HCT116 (cell line): ENCODE data around the gene IFITM10. TPM values are rescaled to one million over a fixed set of nuclear protein-coding genes. Genes with fewer than 3 reads are reported as not detected.

Experiments used
- ATAC-seq: fragments of 200-7000 bp; cut with Tn5 transposase; 2 replicates; pipeline ENCODE4 v1.9.1; 2020; ENCODE audit warnings: mild to moderate bottlenecking, moderate library complexity
- BruUV-seq: library from RNA; stranded (reverse); fragments of 400-500 nt; replicated peaks from 2 replicates; lab custom pipeline; 2021; lab: Mats Ljungman, UMichigan
- CTCF ChIA-PET: fragments of 300-600 bp; sonication (Branson Sonifier 250); formaldehyde crosslinking; loops from one replicate; lab custom pipeline; 2021; ENCODE audit warnings: antibody characterized with exemption; lab: Charles Lee
- POLR2A ChIA-PET: fragments of 300-600, 350-600 bp; sonication (Branson Sonifier 250); formaldehyde crosslinking; loops from one replicate; lab custom pipeline; 2021; ENCODE audit warnings: antibody characterized with exemption; lab: Charles Lee
- RAD21 ChIA-PET, 2 experiments: fragments of 300-600 bp; sonication (Branson Sonifier 250); formaldehyde crosslinking; loops; one replicate each; lab custom pipeline; 2023; ENCODE audit warnings: low total read pairs in 2 of 2; ENCODE audit not compliant: uncharacterized antibody in 2 of 2, unreplicated experiment in 2 of 2, low non-redundant PET in 1 of 2; lab: Charles Lee
- DNase-seq: peaks from one replicate; pipeline ENCODE4 v3.0.0-alpha.2; 2010; ENCODE audit warnings: low read depth, low spot score
- H2AFZ ChIP-seq: fragments of 200-600 bp; shearing (Covaris generic), sonication (generic); 2 replicates; pipeline ENCODE4 v1.6.1; 2017; ENCODE audit warnings: low read depth, mixed run types, mixed read lengths, antibody characterized with exemption, low read length; ENCODE audit not compliant: poor library complexity, severe bottlenecking
- H3K27ac ChIP-seq: 2 replicates; pipeline ENCODE4 v1.5.1; 2012; ENCODE audit warnings: low read depth, low read length
- H3K27me3 ChIP-seq: fragments of 200-600 bp; sonication (generic); 2 replicates; pipeline ENCODE4 v1.6.1; 2016; ENCODE audit warnings: mixed run types, low read length, mixed read lengths; ENCODE audit not compliant: insufficient read depth
- H3K36me3 ChIP-seq, 2 experiments: fragments of 200-500 bp in 1 of 2; fragments of 200-600 bp in 1 of 2; sonication (Bioruptor generic) in 1 of 2; sonication (generic) in 1 of 2; 2 replicates each; pipeline versions ENCODE4 v1.5.1 to v1.6.1; 2014 to 2016; ENCODE audit warnings: low read length in 2 of 2, inconsistent platforms in 1 of 2, mixed read lengths in 1 of 2, mixed run types in 1 of 2; ENCODE audit not compliant: insufficient read depth in 2 of 2, control insufficient read depth in 1 of 2
- H3K4me1 ChIP-seq, 2 experiments: fragments of 200-600 bp in 1 of 2; sonication (generic) in 1 of 2; 2 replicates each; pipeline versions ENCODE4 v1.5.1 to v1.6.1; 2012 to 2017; ENCODE audit warnings: low read length in 2 of 2, inconsistent platforms in 1 of 2, mild to moderate bottlenecking in 1 of 2, mixed read lengths in 1 of 2, mixed run types in 1 of 2, moderate library complexity in 1 of 2; ENCODE audit not compliant: insufficient read depth in 2 of 2, control insufficient read depth in 1 of 2
- H3K4me2 ChIP-seq: fragments of 200-600 bp; sonication (generic); 2 replicates; pipeline ENCODE4 v1.6.1; 2017; ENCODE audit warnings: mixed run types, low read length, mixed read lengths
- H3K4me3 ChIP-seq, 2 experiments: fragments of 200-600 bp in 1 of 2; sonication (generic) in 1 of 2; replicated peaks in 1 of 2; 2 replicates each; pipeline ENCODE4 v1.5.1; 2011 to 2016; ENCODE audit warnings: low read length in 2 of 2, control low read depth in 1 of 2, low read depth in 1 of 2, mild to moderate bottlenecking in 1 of 2, mixed read lengths in 1 of 2, mixed run types in 1 of 2
- H3K79me2 ChIP-seq: fragments of 200-600 bp; sonication (generic); 2 replicates; pipeline ENCODE4 v1.6.1; 2017; ENCODE audit warnings: mild to moderate bottlenecking, mixed run types, low read length, moderate library complexity, mixed read lengths; ENCODE audit not compliant: insufficient read depth
- H3K9ac ChIP-seq: fragments of 200-600 bp; sonication (generic); 2 replicates; pipeline ENCODE4 v1.6.1; 2016; ENCODE audit warnings: low read length, mixed read lengths
- H3K9me2 ChIP-seq: fragments of 200-600 bp; sonication (generic), shearing (Covaris generic); 2 replicates; pipeline ENCODE4 v1.6.1; 2017; ENCODE audit warnings: mixed run types, mild to moderate bottlenecking, moderate library complexity; ENCODE audit not compliant: insufficient read depth
- H3K9me3 ChIP-seq, 2 experiments: fragments of 200-500 bp in 1 of 2; fragments of 200-600 bp in 1 of 2; sonication (Bioruptor generic) in 1 of 2; sonication (generic) in 1 of 2; 2 replicates each; pipeline ENCODE4 v1.6.1; 2014 to 2017; ENCODE audit warnings: low read length in 2 of 2, mixed read lengths in 2 of 2, inconsistent platforms in 1 of 2, low read depth in 1 of 2, mild to moderate bottlenecking in 1 of 2, mixed run types in 1 of 2, moderate library complexity in 1 of 2; ENCODE audit not compliant: control insufficient read depth in 1 of 2, insufficient read depth in 1 of 2
- H4K20me1 ChIP-seq: fragments of 200-600 bp; sonication (generic), shearing (Covaris generic); 2 replicates; pipeline ENCODE4 v1.6.1; 2017; ENCODE audit warnings: mixed run types, mild to moderate bottlenecking, moderate library complexity; ENCODE audit not compliant: insufficient read depth
- ELF1 ChIP-seq: IDR thresholded peaks from 2 replicates; pipeline ENCODE4 v1.6.1; 2012; ENCODE audit warnings: low read depth, borderline replicate concordance
- FOSL1 ChIP-seq: IDR thresholded peaks from 2 replicates; pipeline ENCODE4 v1.6.1; 2012; ENCODE audit warnings: low read depth
- MAX ChIP-seq: IDR thresholded peaks from 2 replicates; pipeline ENCODE4 v1.6.1; 2012
- SP1 ChIP-seq: IDR thresholded peaks from 2 replicates; pipeline ENCODE4 v1.6.1; 2012; ENCODE audit warnings: low read depth
- SRF ChIP-seq: IDR thresholded peaks from 2 replicates; pipeline ENCODE4 v1.6.1; 2012; ENCODE audit warnings: low read depth
- intact Hi-C: fragments of 100-400 bp; cut with micrococcal nuclease; formaldehyde crosslinking; loops from 2 replicates; pipeline ENCODE4 v1.10.0; 2022
- total RNA-seq: library from RNA; stranded (reverse); gene quantifications from one replicate; pipeline ENCODE4 v1.2.1, GENCODE V29; 2021; ENCODE audit not compliant: unreplicated experiment

Gene IFITM10
- total RNA-seq, 1 experiment from 2014 or later: 1.9 TPM

- Histone ChIP-seq H3K9me2 (no peaks in the 10 kb centered on the region), H3K4me1 (no peaks in the 10 kb centered on the region), H3K36me3 (no peaks in the 10 kb centered on the region), H2AFZ (no peak overlapping the region), H3K4me3 (no peak overlapping the region), H3K27me3 (peaks cover 13% of the 10 kb centered on the region; the same call in 1 of the 2 replicates), H3K27ac (no peak overlapping the region), H3K9me3 (peaks cover 12 to 14% of the 10 kb centered on the region in 2 experiments; a peak in 3 of 4 replicates), H3K4me2 (no peak overlapping the region), H3K9ac (no peak overlapping the region), H4K20me1 (no peaks in the 10 kb centered on the region), H3K79me2 (no peaks in the 10 kb centered on the region)
- ChIA-PET RAD21 (no interaction called here), POLR2A (no interaction called here), CTCF (no interaction called here)
- intact Hi-C loops: no loop called here
- DNase-seq (no peak), ATAC-seq (no peak)
- TF ChIP-seq SP1: no peak
- no peak for TF ChIP-seq FOSL1
- BruUV-seq: no TSS peak
These were observed 15.7 kb downstream of the IFITM10 start for GRCh38 chr11:1734641-1735081.

DNA sequence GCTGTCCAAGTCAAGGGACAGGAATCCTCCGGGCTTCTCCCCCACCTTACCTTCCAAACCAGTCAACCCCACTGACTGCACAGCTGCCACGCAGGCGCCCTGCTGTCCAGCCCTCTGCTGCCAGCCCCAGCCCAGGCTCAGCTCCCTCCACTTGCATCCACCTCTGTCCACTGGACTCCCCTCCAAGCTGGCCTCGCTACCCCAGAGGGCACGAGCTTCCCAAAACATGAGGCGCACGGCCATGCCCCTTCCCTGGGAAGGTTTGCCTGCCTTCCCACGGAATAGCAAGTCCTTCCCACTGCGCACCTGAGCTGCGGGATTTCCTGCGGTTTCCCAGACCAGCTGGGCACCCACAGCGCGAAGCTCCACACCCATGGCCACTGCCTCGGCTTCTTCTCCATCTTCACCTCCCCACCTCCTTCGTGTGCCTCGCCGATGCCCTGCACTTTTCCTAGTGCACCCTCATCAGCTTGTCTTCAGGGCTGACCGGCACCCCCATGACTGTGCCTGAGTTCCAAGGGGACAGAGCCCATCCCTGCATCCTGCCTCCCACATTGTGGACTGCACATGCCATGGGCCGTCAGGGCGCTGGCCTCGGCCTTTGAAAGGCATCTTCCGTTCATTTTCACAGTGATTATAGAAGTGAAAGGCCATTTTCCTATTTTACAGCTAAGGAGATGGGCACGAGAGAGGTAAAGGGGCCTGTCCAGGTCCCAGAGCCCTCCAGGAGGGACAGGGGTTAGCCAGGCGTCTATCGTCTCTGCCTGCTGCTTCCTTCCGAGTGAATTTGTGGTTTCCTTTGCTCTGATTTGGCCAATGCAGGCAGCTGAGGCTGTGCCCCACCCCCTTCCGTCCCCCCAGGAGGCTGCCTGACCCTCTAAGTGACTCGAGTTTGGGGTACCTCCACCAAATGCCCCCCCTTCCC is 16.4 kb downstream of the IFITM10 start:
- peaks cover 12 to 14% of the 10 kb centered on the region in 2 experiments; a peak in 3 of 4 replicates for H3K9me3 ChIP-seq
- no peaks in the 10 kb centered on the region for H3K4me1 ChIP-seq
- RAD21 ChIA-PET: no interaction called here
- intact Hi-C loops: no loop called here
- POLR2A ChIA-PET: no interaction called here
- H3K79me2 ChIP-seq: no peaks in the 10 kb centered on the region
- DNase-seq: no peak
- H3K27me3 ChIP-seq: peaks cover 18% of the 10 kb centered on the region; the same call in 1 of the 2 replicates
- H3K4me3 ChIP-seq: no peak overlapping the region
- CTCF ChIA-PET: no interaction called here
- H3K4me2 ChIP-seq: no peak overlapping the region
- H3K9me2 ChIP-seq: no peaks in the 10 kb centered on the region
- no peak for TF ChIP-seq MAX
- no peak for TF ChIP-seq SRF
- no peak for TF ChIP-seq ELF1
- TF ChIP-seq, all 23 proteins: peak for 0
- Histone ChIP-seq H3K9ac (no peak overlapping the region), H2AFZ (no peak overlapping the region), H3K36me3 (no peaks in the 10 kb centered on the region), H4K20me1 (no peaks in the 10 kb centered on the region), H3K27ac (no peak overlapping the region)
- ATAC-seq: no peak
- no TSS peak for BruUV-seq
